ENCODE data around the gene LRIT2.

GRCh38 chr10:84217746-84218145, 7.6 kb downstream of the LRIT2 start:
- TF ChIP-seq, protein P1, sequence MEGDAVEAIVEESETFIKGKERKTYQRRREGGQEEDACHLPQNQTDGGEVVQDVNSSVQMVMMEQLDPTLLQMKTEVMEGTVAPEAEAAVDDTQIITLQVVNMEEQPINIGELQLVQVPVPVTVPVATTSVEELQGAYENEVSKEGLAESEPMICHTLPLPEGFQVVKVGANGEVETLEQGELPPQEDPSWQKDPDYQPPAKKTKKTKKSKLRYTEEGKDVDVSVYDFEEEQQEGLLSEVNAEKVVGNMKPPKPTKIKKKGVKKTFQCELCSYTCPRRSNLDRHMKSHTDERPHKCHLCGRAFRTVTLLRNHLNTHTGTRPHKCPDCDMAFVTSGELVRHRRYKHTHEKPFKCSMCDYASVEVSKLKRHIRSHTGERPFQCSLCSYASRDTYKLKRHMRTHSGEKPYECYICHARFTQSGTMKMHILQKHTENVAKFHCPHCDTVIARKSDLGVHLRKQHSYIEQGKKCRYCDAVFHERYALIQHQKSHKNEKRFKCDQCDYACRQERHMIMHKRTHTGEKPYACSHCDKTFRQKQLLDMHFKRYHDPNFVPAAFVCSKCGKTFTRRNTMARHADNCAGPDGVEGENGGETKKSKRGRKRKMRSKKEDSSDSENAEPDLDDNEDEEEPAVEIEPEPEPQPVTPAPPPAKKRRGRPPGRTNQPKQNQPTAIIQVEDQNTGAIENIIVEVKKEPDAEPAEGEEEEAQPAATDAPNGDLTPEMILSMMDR (IDR thresholded peaks at IDR 0.05; ENCODE audit: low read depth, low read length, poor library complexity, severe bottlenecking) = no peak
- no peak for TF ChIP-seq EZH2phosphoT487 (IDR thresholded peaks at IDR 0.05; ENCODE audit: borderline replicate concordance, low read length)

Measured in DOHH2 (cell line).